Gastrocnemius medialis (tissue), 4 donors: ENCODE measurements around the gene CDK14. TPM values are rescaled to one million over a fixed set of nuclear protein-coding genes. Genes with fewer than 3 reads are reported as not detected.

Source experiments
- ATAC-seq, 2 donors: fragments of 150-250 bp; one replicate each; pipeline ENCODE4 v1.9.1; 2016
- DNase-seq, 2 donors: peaks; one replicate each; pipeline ENCODE4 v3.0.0-alpha.2; 2019
- H3K27ac ChIP-seq, 4 donors: fragments of 200-600 bp; sonication (generic); 1 replicate in 1 of 4; 2 replicates in 3 of 4; pipeline ENCODE4 v1.5.1; 2016 to 2018; ENCODE audit warnings: mild to moderate bottlenecking in 2 of 4, moderate library complexity in 1 of 4
- H3K27me3 ChIP-seq, 3 donors: fragments of 200-600 bp; sonication (generic) in 2 of 3; 1 replicate in 1 of 3; 2 replicates in 2 of 3; pipeline versions ENCODE4 v1.5.1 to v1.6.0; 2016 to 2019; ENCODE audit warnings: mild to moderate bottlenecking in 1 of 3, moderate library complexity in 1 of 3
- H3K36me3 ChIP-seq, 2 donors: fragments of 200-600 bp; sonication (generic) in 1 of 2; one replicate each; pipeline ENCODE4 v1.5.1; 2017 to 2018
- H3K4me1 ChIP-seq, 2 donors: fragments of 200-600 bp; sonication (generic) in 1 of 2; one replicate each; pipeline ENCODE4 v1.5.1; 2016 to 2017; ENCODE audit warnings: mild to moderate bottlenecking in 2 of 2
- H3K4me3 ChIP-seq, 4 donors: fragments of 200-600 bp; sonication (generic) in 3 of 4; 1 replicate in 1 of 4; 2 replicates in 3 of 4; pipeline ENCODE4 v1.5.1; 2016 to 2019; ENCODE audit warnings: mild to moderate bottlenecking in 2 of 4
- H3K9me3 ChIP-seq, 3 donors: fragments of 200-600 bp; sonication (generic) in 2 of 3; 1 replicate in 1 of 3; 2 replicates in 2 of 3; pipeline ENCODE4 v1.5.1; 2016 to 2019
- CTCF ChIP-seq, 5 experiments: fragments of 450-650 bp in 3 of 5; fragments of 200-600 bp in 2 of 5; sonication (generic) in 2 of 5; IDR thresholded peaks in 4 of 5; conservative IDR thresholded peaks in 1 of 5; 1 replicate in 4 of 5; 2 replicates in 1 of 5; pipeline ENCODE4 v1.5.1; 2016 to 2019; ENCODE audit warnings: antibody characterized with exemption in 5 of 5, mild to moderate bottlenecking in 3 of 5, moderate library complexity in 3 of 5
- POLR2A ChIP-seq, 2 donors: fragments of 450-650 bp; IDR thresholded peaks; one replicate each; pipeline ENCODE4 v1.6.1; 2017; ENCODE audit warnings: antibody characterized with exemption in 2 of 2, mild to moderate bottlenecking in 2 of 2, moderate library complexity in 2 of 2
- in situ Hi-C, 4 donors: fragments of 200-750 bp; cut with MboI; loops; one replicate each; pipeline versions ENCODE4 v1.15.0 to v1.8.0; 2017; ENCODE audit warnings: low sequenced_read_pairs in 4 of 4
- intact Hi-C: fragments of 100-400 bp; cut with DNase I; formaldehyde crosslinking; loops from one replicate; pipeline ENCODE4 v1.15.1; 2023; ENCODE audit warnings: low total_unique reads
- total RNA-seq, 4 donors: library from RNA; depleted of rRNA; stranded (reverse); fragments of >200 nt; gene quantifications; one replicate each; pipeline versions ENCODE4 v1.1.0 to v1.2.3, GENCODE V29; 2016

The CDK14 gene
- total RNA-seq, 4 donors from 2014 or later, result 3.9 to 8.6 (median 7.3) TPM

GRCh38 chr7:91135300-91135699 is 539.2 kb downstream of the CDK14 start:
- in situ Hi-C loops, result no loop called here
- DNase-seq, result no peak
- ATAC-seq, result no peak
- Histone ChIP-seq H3K4me3 (no peak overlapping the region), H3K9me3 (no peaks in the 10 kb centered on the region), H3K27me3 (no peaks in the 10 kb centered on the region), H3K27ac (no peak overlapping the region), H3K36me3 (no peaks in the 10 kb centered on the region), H3K4me1 (no peaks in the 10 kb centered on the region)
- TF ChIP-seq POLR2A (IDR thresholded peaks at IDR 0.05) (no peak), CTCF (IDR thresholded peaks at IDR 0.05 in 4 of 5, conservative IDR thresholded peaks at IDR 0.05 in 1 of 5) (no peak)
- intact Hi-C loops, result no loop called here

DNA sequence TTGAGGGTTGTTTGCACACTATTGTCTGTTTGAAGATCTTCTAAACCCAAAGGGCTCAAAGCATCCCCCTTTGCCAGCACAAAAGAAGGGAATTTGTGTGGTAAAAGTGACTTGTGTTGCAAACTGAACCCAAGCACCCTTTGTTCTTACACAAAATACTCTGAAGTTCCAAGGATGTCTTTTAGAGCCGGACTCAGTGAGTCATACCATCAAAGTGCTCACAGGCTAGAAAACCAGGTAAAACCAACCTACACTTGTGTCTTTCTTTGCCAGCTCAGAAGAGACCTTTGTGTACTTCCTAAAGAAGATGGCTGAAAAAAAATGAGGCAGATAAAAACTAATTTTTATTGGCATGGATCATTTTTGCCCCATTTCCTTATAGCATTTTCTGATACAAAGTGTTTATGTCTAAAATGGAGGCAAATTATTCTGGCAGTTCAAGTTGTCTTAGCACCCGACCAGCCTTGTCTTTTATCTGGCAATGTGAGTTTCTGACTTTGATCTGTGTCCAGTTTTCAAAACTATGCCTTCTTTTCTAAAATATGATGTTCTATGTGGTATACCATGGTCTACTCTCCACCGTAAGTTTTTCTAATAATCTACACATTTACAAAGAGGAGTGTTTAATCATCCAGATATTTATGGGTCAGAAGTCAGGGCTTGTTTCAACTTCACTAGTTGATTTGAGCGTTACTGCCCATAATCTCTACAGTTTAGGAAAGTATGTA is 539.7 kb downstream of the CDK14 start:
- in situ Hi-C loops, result no loop called here
- no peak for DNase-seq
- intact Hi-C loops, result no loop called here

GRCh38 chr7:91137153-91137787 is 541.1 kb downstream of the CDK14 start:
- H3K27me3 ChIP-seq, result no peaks in the 10 kb centered on the region
- H3K4me1 ChIP-seq, result no peaks in the 10 kb centered on the region
- TF ChIP-seq CTCF (IDR thresholded peaks at IDR 0.05 in 4 of 5, conservative IDR thresholded peaks at IDR 0.05 in 1 of 5), result no peak
- TF ChIP-seq POLR2A (IDR thresholded peaks at IDR 0.05), result no peak
- H3K4me3 ChIP-seq, result no peak overlapping the region
- intact Hi-C loops, result no loop called here
- H3K27ac ChIP-seq, result no peak overlapping the region
- in situ Hi-C loops, result no loop called here
- no peaks in the 10 kb centered on the region for H3K36me3 ChIP-seq
- ATAC-seq (no peak), DNase-seq (no peak)
- no peaks in the 10 kb centered on the region for H3K9me3 ChIP-seq

More for the DNA sequence above, 539.7 kb downstream of the CDK14 start:
- Histone ChIP-seq H3K4me3 (no peak overlapping the region), H3K36me3 (no peaks in the 10 kb centered on the region), H3K4me1 (no peaks in the 10 kb centered on the region), H3K27ac (no peak overlapping the region), H3K27me3 (no peaks in the 10 kb centered on the region), H3K9me3 (no peaks in the 10 kb centered on the region)
- TF ChIP-seq POLR2A (IDR thresholded peaks at IDR 0.05), result no peak
- TF ChIP-seq CTCF (IDR thresholded peaks at IDR 0.05 in 4 of 5, conservative IDR thresholded peaks at IDR 0.05 in 1 of 5), result no peak
- no peak for ATAC-seq

DNA sequence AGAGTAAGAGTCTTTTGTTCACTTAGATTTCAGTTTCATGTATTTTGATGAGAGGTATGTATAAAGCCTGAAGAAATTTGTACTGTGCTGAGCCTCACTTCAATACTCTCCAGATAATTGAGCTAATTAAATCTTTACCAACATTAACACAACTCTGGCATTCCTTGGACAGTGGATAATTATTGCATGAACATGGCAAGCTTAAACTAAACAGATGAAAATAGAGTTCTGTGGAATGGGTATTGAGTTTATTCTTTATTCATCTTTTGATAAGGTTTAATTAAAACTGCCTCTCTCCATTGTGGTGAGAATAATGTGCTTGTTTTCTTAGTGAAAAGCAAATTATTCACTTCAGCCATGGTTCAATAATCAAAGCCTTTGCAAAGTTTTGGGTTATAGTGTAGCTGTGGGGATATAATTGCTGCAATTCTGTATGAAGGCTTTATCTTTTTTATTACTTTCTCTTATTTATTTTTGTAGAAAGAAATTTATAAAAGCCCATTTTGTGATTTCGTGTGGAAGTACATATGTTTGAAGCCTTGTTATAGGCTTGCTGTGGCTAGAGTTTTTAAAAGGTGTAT is 541.8 kb downstream of the CDK14 start:
- H3K9me3 ChIP-seq, result no peaks in the 10 kb centered on the region
- ATAC-seq, result no peak

More for the DNA sequence above, 541.8 kb downstream of the CDK14 start:
- Histone ChIP-seq H3K4me3 (no peak overlapping the region), H3K36me3 (no peaks in the 10 kb centered on the region), H3K27ac (no peak overlapping the region), H3K4me1 (no peaks in the 10 kb centered on the region), H3K27me3 (no peaks in the 10 kb centered on the region)
- intact Hi-C loops, result no loop called here
- TF ChIP-seq POLR2A (IDR thresholded peaks at IDR 0.05) (no peak), CTCF (IDR thresholded peaks at IDR 0.05 in 4 of 5, conservative IDR thresholded peaks at IDR 0.05 in 1 of 5) (no peak)
- in situ Hi-C loops, result no loop called here
- DNase-seq, result no peak
